SK-N-SH treated with all-trans-retinoic acid at 6 μM for 48 hours (cell line): ENCODE results near the gene SLC44A2.
A peak's percentile ranks its signal among the peaks of the same experiment; 100 is the strongest.

Experiments
- ATAC-seq: fragments of 200-7000 bp; cut with Tn5 transposase; 3 replicates; pipeline ENCODE4 v1.9.1; 2020; ENCODE audit warnings: mild to moderate bottlenecking, moderate library complexity
- ARNTL ChIP-seq: fragments of 450-650 bp; formaldehyde crosslinking; IDR thresholded peaks from 2 replicates; pipeline ENCODE4 v1.5.0; 2020; ENCODE audit warnings: low read depth, mild to moderate bottlenecking, moderate library complexity, borderline replicate concordance
- CREB5 ChIP-seq: fragments of 250-450 bp; sonication (Bioruptor Pico); IDR thresholded peaks from 2 replicates; pipeline ENCODE4 v1.5.1; 2020; ENCODE audit warnings: low read depth, mild to moderate bottlenecking, moderate library complexity
- CSDC2 ChIP-seq: fragments of 250-450 bp; sonication (Bioruptor Pico); IDR thresholded peaks from 2 replicates; pipeline ENCODE4 v1.5.0; 2020; ENCODE audit warnings: mild to moderate bottlenecking, moderate library complexity
- CSRNP3 ChIP-seq: fragments of 250-450 bp; sonication (Bioruptor Pico); IDR thresholded peaks from 2 replicates; pipeline ENCODE4 v1.5.1; 2021; ENCODE audit warnings: mild to moderate bottlenecking, moderate library complexity
- ESRRG ChIP-seq: fragments of 250-450 bp; sonication (Bioruptor Pico); IDR thresholded peaks from 2 replicates; pipeline ENCODE4 v1.6.1; 2021; ENCODE audit warnings: mild to moderate bottlenecking
- GLIS3 ChIP-seq: fragments of 250-450 bp; sonication (Bioruptor Pico); IDR thresholded peaks from 2 replicates; pipeline ENCODE4 v1.5.0; 2020; ENCODE audit warnings: mild to moderate bottlenecking, moderate library complexity
- OSR1 ChIP-seq: fragments of 250-450 bp; sonication (Bioruptor Pico); IDR thresholded peaks from 2 replicates; pipeline ENCODE4 v1.8.0; 2022; ENCODE audit warnings: moderate library complexity, mild to moderate bottlenecking, inconsistent platforms
- POU6F1 ChIP-seq: fragments of 250-450 bp; sonication (Bioruptor Pico); IDR thresholded peaks from 2 replicates; pipeline ENCODE4 v1.8.0; 2021; ENCODE audit warnings: low read depth, mild to moderate bottlenecking, moderate library complexity, borderline replicate concordance
- PPARA ChIP-seq: fragments of 250-450 bp; sonication (Bioruptor Pico); IDR thresholded peaks from 2 replicates; pipeline ENCODE4 v1.5.0; 2020; ENCODE audit warnings: mild to moderate bottlenecking, borderline replicate concordance
- RARB ChIP-seq: fragments of 250-450 bp; sonication (Bioruptor Pico); IDR thresholded peaks from 2 replicates; pipeline ENCODE4 v1.8.0; 2021; ENCODE audit warnings: mild to moderate bottlenecking, moderate library complexity
- TCF4 ChIP-seq: fragments of 250-450 bp; sonication (Bioruptor Pico); IDR thresholded peaks from 2 replicates; pipeline ENCODE4 v1.8.0; 2021; ENCODE audit warnings: mild to moderate bottlenecking, moderate library complexity, borderline replicate concordance
- TOX ChIP-seq: fragments of 250-450 bp; sonication (Bioruptor Pico); IDR thresholded peaks from 2 replicates; pipeline ENCODE4 v1.8.0; 2021; ENCODE audit warnings: mild to moderate bottlenecking, moderate library complexity, borderline replicate concordance
- TSHZ2 ChIP-seq: fragments of 250-450 bp; sonication (Bioruptor Pico); IDR thresholded peaks from 2 replicates; pipeline ENCODE4 v1.5.0; 2020; ENCODE audit warnings: mild to moderate bottlenecking, moderate library complexity
- ZC3H10 ChIP-seq: fragments of 250-450 bp; sonication (Bioruptor Pico); IDR thresholded peaks from 2 replicates; pipeline ENCODE4 v1.5.1; 2021; ENCODE audit warnings: mild to moderate bottlenecking, moderate library complexity
- ZFP3 ChIP-seq: fragments of 250-450 bp; sonication (Bioruptor Pico); IDR thresholded peaks from 2 replicates; pipeline ENCODE4 v1.5.0; 2020; ENCODE audit warnings: mild to moderate bottlenecking, moderate library complexity
- ZFP30 ChIP-seq: fragments of 450-650 bp; formaldehyde crosslinking; IDR thresholded peaks from 2 replicates; pipeline ENCODE4 v1.5.0; 2022; ENCODE audit warnings: mild to moderate bottlenecking, moderate library complexity
- ZNF70 ChIP-seq: fragments of 450-650 bp; formaldehyde crosslinking; IDR thresholded peaks from 2 replicates; pipeline ENCODE4 v1.5.0; 2020; ENCODE audit warnings: mild to moderate bottlenecking, moderate library complexity
- ZNF8 ChIP-seq: fragments of 450-650 bp; formaldehyde crosslinking; IDR thresholded peaks from 2 replicates; pipeline ENCODE4 v1.5.0; 2020; ENCODE audit warnings: mild to moderate bottlenecking, moderate library complexity

Gene SLC44A2

GRCh38 chr19:10624585-10624984 lies 768 bp upstream of the SLC44A2 start:
- no peak for TF ChIP-seq GLIS3 (CRISPR knock-in tag)
- ATAC-seq, result no peak

GRCh38 chr19:10625762-10626138 lies 397 bp downstream of the SLC44A2 start:
- peak; percentile 28 for ATAC-seq
- no peak for TF ChIP-seq ZNF8 (CRISPR knock-in tag)
- no peak for TF ChIP-seq TSHZ2 (CRISPR knock-in tag)
- no peak for TF ChIP-seq GLIS3 (CRISPR knock-in tag)
- no peak for TF ChIP-seq OSR1 (CRISPR knock-in tag)
- no peak for TF ChIP-seq ZFP30 (CRISPR knock-in tag)
- TF ChIP-seq CSDC2 (CRISPR knock-in tag), result no peak
- no peak for TF ChIP-seq PPARA (CRISPR knock-in tag)
- no peak for TF ChIP-seq TCF4 (CRISPR knock-in tag)
- TF ChIP-seq ZC3H10 (CRISPR knock-in tag), result no peak
- TF ChIP-seq ZNF70 (CRISPR knock-in tag), result no peak
- no peak for TF ChIP-seq RARB (CRISPR knock-in tag)

- TF ChIP-seq CREB5 (CRISPR knock-in tag) (no peak), GLIS3 (CRISPR knock-in tag) (no peak), ARNTL (CRISPR knock-in tag) (no peak), ZFP3 (CRISPR knock-in tag) (no peak), ZNF8 (CRISPR knock-in tag) (no peak), CSRNP3 (CRISPR knock-in tag) (no peak), TOX (CRISPR knock-in tag) (no peak), ESRRG (CRISPR knock-in tag) (no peak)
- ATAC-seq, result no peak
Observed at GRCh38 chr19:10631874-10632273, 6.5 kb downstream of the SLC44A2 start.

GRCh38 chr19:10634430-10634829 lies 9.1 kb downstream of the SLC44A2 start:
- TF ChIP-seq ZC3H10 (CRISPR knock-in tag) (no peak), TCF4 (CRISPR knock-in tag) (no peak), ZNF8 (CRISPR knock-in tag) (no peak), POU6F1 (CRISPR knock-in tag) (no peak), TSHZ2 (CRISPR knock-in tag) (no peak)
- ATAC-seq, result no peak
